ENCODE measurements around the gene STMN1.

Gene STMN1

GRCh38 chr1:25862785-25863485 lies 43.3 kb downstream of the STMN1 start:
- no peak for TF ChIP-seq CTCF (IDR thresholded peaks at IDR 0.05; ENCODE audit: borderline replicate concordance, insufficient read depth, low read depth, low read length)

GRCh38 chr1:25861316-25862286 lies 44.6 kb downstream of the STMN1 start:
- H3K4me3 ChIP-seq (ENCODE audit: low read depth, low read length): no peak overlapping the region
- no peak for TF ChIP-seq CTCF (IDR thresholded peaks at IDR 0.05; ENCODE audit: borderline replicate concordance, insufficient read depth, low read depth, low read length)

More at GRCh38 chr1:25862785-25863485, 43.3 kb downstream of the STMN1 start:
- no peak overlapping the region for H3K4me3 ChIP-seq (ENCODE audit: low read depth, low read length)

GRCh38 chr1:25858906-25859789 lies 47.1 kb downstream of the STMN1 start, which contains the start of gene AUNIP:
Gene AUNIP, minus strand, starts transcription at chr1:25859457. Its CDS starts 100 bp downstream, at chr1:25859357.
- peak within 1 kb of the TSS; percentile 91 for H3K4me3 ChIP-seq (ENCODE audit: low read depth, low read length)
- no peak for TF ChIP-seq CTCF (IDR thresholded peaks at IDR 0.05; ENCODE audit: borderline replicate concordance, insufficient read depth, low read depth, low read length)

- peak overlapping the region; percentile 91 for H3K4me3 ChIP-seq (ENCODE audit: low read depth, low read length)
- TF ChIP-seq CTCF (IDR thresholded peaks at IDR 0.05; ENCODE audit: borderline replicate concordance, insufficient read depth, low read depth, low read length): no peak
These were observed 47.7 kb downstream of the STMN1 start for GRCh38 chr1:25858494-25858893.

- H3K4me3 ChIP-seq (ENCODE audit: low read depth, low read length): no peak overlapping the region
- TF ChIP-seq CTCF (IDR thresholded peaks at IDR 0.05; ENCODE audit: borderline replicate concordance, insufficient read depth, low read depth, low read length): no peak
These were observed 49.4 kb downstream of the STMN1 start for GRCh38 chr1:25856856-25857255.

- TF ChIP-seq CTCF (IDR thresholded peaks at IDR 0.05; ENCODE audit: borderline replicate concordance, insufficient read depth, low read depth, low read length): no peak
- H3K4me3 ChIP-seq (ENCODE audit: low read depth, low read length): no peak overlapping the region
These were observed 51.7 kb downstream of the STMN1 start for GRCh38 chr1:25854554-25854953.
